Testis (tissue), 3 donors: Measurements from ENCODE around the gene SAP25. TPM values are rescaled to one million over a fixed set of nuclear protein-coding genes. Genes with fewer than 3 reads are reported as not detected.
"Not testable (repeated sequence)": the region's sequence is repeated elsewhere in the genome, so short reads cannot be mapped to it uniquely, and the experiment has no call there.

Experiments
- DNase-seq: peaks from one replicate; pipeline ENCODE4 v3.0.0-alpha.2; 2019
- H3K27ac ChIP-seq, 2 donors: fragments of 200-600 bp; sonication (generic); one replicate each; pipeline ENCODE4 v1.5.1; 2019
- H3K27me3 ChIP-seq: fragments of 200-600 bp; sonication (generic); one replicate; pipeline ENCODE4 v1.5.1; 2019
- H3K36me3 ChIP-seq: fragments of 200-600 bp; sonication (generic); one replicate; pipeline ENCODE4 v1.5.1; 2017; ENCODE audit warnings: low read depth; ENCODE audit errors: missing control alignments
- H3K4me1 ChIP-seq: fragments of 200-600 bp; sonication (generic); one replicate; pipeline ENCODE4 v1.5.1; 2019
- H3K4me3 ChIP-seq, 2 donors: fragments of 200-600 bp; sonication (generic); one replicate each; pipeline ENCODE4 v1.5.1; 2017 to 2019
- H3K9me3 ChIP-seq: fragments of 200-600 bp; sonication (generic); one replicate; pipeline ENCODE4 v1.5.1; 2017
- POLR2A ChIP-seq: fragments of 450-650 bp; IDR thresholded peaks from one replicate; pipeline ENCODE4 v1.6.1; 2017; ENCODE audit warnings: antibody characterized with exemption, mild to moderate bottlenecking, moderate library complexity
- WGBS, 2 donors: methylation state at CpG; one replicate each; pipeline ENCODE4 v1.1.5; 2018; 5-methylcytosine and 5-hydroxymethylcytosine counted together
- intact Hi-C: fragments of 100-400 bp; cut with DNase I; formaldehyde crosslinking; loops from one replicate; pipeline ENCODE4 v1.15.1; 2023; ENCODE audit warnings: low total_unique reads
- polyA plus RNA-seq: library from polyadenylated mRNA; stranded (reverse); fragments of 350-450 nt; fragmentation: Illumina TruSeq; extraction: RNeasy Lipid Tissue Mini Kit (QIAGEN cat#74804); gene quantifications from one replicate; pipeline ENCODE4 v1.2.3, GENCODE V29; 2014; ENCODE audit warnings: low read depth, low replicate concordance; ENCODE audit not compliant: insufficient read depth
- small RNA-seq, 2 donors: library from RNA; depleted of rRNA; stranded (forward); fragments of <200 nt; gene quantifications; one replicate each; pipeline ENCODE3, GENCODE V24; 2016
- total RNA-seq, 2 donors: library from RNA; depleted of rRNA; stranded (reverse); fragments of >200 nt; gene quantifications; one replicate each; pipeline ENCODE4 v1.2.3, GENCODE V29; 2016
- TF ChIP-seq, protein P1 (sequence below), 3 experiments: fragments of 450-650 bp in 2 of 3; fragments of 200-600 bp in 1 of 3; sonication (generic) in 1 of 3; IDR thresholded peaks; one replicate each; pipeline ENCODE4 v1.5.1; 2016 to 2019; ENCODE audit warnings: antibody characterized with exemption in 3 of 3, mild to moderate bottlenecking in 2 of 3, moderate library complexity in 1 of 3

The SAP25 gene
- total and polyA plus RNA-seq, 3 donors from 2014 or later: 28.4 to 30.3 (median 29.9) TPM

DNA sequence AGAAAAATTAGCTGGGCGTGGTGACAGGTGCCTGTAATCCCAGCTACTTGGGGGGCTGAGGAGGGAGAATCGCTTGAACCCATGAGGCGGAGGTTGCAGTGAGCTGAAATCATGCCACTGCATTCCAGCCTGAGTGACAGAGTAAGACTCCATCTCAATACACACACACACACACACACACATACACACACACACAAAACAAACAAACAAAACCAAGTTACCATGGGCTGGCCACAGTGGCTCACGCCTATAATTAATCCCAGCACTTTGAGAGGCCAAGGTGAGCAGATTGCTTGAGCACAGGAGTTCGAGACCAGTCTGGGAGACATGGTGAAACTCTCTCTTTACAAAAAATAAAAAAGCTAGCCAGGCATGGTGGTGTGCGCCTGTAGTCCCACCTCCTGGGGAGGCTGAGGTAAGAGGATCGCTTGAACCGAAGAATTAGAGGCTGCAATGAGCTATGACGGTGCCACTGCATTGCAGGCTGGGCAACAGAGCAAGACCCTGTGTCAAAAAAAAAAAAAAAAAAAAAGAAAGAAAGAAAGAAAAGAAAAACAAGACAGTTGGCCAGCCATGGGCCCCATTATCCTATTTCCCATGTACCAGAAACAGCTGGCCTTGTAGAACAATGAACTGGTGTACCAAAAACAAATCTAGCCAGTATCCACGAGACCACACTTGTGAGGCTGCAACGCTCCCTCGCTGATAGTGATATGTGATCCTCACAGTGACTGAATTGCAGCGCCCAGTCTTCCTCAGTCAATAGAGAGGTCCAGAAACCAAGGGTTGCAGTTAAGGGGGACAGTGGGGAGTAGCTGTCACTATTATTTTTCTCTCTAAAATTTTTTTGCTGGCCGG, 41.3 kb downstream of the SAP25 start:
- TF ChIP-seq, protein P1, sequence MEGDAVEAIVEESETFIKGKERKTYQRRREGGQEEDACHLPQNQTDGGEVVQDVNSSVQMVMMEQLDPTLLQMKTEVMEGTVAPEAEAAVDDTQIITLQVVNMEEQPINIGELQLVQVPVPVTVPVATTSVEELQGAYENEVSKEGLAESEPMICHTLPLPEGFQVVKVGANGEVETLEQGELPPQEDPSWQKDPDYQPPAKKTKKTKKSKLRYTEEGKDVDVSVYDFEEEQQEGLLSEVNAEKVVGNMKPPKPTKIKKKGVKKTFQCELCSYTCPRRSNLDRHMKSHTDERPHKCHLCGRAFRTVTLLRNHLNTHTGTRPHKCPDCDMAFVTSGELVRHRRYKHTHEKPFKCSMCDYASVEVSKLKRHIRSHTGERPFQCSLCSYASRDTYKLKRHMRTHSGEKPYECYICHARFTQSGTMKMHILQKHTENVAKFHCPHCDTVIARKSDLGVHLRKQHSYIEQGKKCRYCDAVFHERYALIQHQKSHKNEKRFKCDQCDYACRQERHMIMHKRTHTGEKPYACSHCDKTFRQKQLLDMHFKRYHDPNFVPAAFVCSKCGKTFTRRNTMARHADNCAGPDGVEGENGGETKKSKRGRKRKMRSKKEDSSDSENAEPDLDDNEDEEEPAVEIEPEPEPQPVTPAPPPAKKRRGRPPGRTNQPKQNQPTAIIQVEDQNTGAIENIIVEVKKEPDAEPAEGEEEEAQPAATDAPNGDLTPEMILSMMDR (IDR thresholded peaks at IDR 0.05): no peak
- TF ChIP-seq POLR2A: no peak
- WGBS, 2 donors: 91 to 93% methylated on average over 14 of the region's 14 CpGs
- Histone ChIP-seq H3K9me3 (no peaks in the 10 kb centered on the region), H3K4me1 (no peaks in the 10 kb centered on the region), H3K4me3 (no peak overlapping the region), H3K27ac (no peak overlapping the region), H3K27me3 (no peaks in the 10 kb centered on the region), H3K36me3 (no peaks in the 10 kb centered on the region)
- DNase-seq: no peak
- intact Hi-C loops: no loop called here

DNA sequence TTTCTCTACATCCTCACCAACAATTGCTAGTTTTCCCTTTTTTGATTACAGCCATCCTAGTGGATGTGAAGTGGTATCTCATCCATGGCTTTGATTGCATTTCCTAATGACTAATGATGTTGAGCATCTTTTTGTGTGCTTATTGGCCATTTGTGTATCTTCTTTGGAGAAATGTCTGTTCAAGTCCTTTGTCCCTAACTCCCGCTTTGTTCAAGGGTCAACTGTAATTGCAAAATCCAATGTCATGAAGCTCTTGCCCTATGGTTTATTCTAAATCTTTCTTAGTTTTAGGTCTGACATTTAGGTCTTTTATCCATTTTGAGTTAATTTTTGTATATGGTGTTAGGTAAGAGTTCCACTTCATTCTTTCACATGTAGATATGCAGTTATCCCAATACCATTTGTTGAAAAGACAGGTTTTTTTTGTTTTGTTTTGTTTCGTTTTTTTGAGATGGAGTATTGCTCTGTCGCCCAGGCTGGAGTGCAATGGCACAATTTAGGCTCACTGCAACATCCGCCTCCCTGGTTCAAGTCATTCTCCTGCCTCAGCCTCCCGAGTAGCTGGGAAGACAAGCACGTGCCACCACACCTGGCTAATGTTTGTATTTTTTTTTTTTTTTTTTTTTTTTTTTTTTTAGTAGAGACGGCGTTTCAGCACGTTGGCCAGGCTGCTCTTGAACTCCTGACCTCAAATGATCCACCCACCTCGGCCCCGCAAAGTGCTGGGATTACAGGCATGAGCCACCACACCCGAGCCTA, 45.4 kb downstream of the SAP25 start:
- DNase-seq, H3K27me3 ChIP-seq, H3K4me3 ChIP-seq, H3K27ac ChIP-seq, H3K36me3 ChIP-seq, intact Hi-C loops, H3K4me1 ChIP-seq, H3K9me3 ChIP-seq: not testable (repeated sequence)
- 85% methylated on average over 12 of the region's 12 CpGs for WGBS, 2 donors

DNA sequence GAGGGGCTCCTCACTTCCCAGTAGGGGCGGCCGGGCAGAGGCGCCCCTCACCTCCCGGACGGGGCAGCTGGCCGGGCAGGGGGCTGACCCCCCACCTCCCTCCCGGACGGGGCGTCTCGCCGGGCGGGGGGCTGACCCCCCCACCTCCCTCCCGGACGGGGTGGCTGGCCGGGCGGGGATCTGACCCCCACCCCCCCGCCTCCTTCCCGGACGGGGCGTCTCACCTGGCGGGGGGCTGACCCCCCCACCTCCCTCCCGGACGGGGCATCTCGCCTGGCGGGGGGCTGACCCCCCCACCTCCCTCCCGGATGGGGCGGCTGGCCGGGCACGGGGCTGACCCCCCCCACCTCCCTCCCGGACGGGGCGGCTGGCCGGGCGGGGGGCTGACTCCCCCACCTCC, 50.5 kb downstream of the SAP25 start:
- H3K27me3 ChIP-seq, DNase-seq, H3K27ac ChIP-seq, intact Hi-C loops, H3K36me3 ChIP-seq, H3K9me3 ChIP-seq, H3K4me1 ChIP-seq: not testable (repeated sequence)
- no CpG with 5 or more reads among the region's 34 CpGs for WGBS, 2 donors
- peak overlapping the region in 1 of 2 donors; percentile 34 for H3K4me3 ChIP-seq

Small RNAs within 50 kb of the gene (small RNA-seq; reads per million reads assigned to genes)
- gene RN7SL416P (0 reads per million in 2 donors), gene SAP25 (0 reads per million in 2 donors)

Other genes starting within 250 kb of the SAP25 start
- 100 to 1,000 TPM; 155 to 258 TPM for gene PILRB, start 215.8 kb downstream of the SAP25 start, total RNA-seq
- 126 TPM for gene PILRB, start 215.8 kb downstream of the SAP25 start, polyA plus RNA-seq
- 10 to 100 TPM; 12.0 to 18.0 TPM for gene PILRA, start 200.4 kb downstream of the SAP25 start, total RNA-seq
- 16.3 TPM for gene PILRA, start 200.4 kb downstream of the SAP25 start, polyA plus RNA-seq
- gene ZCWPW1, start 145.2 kb downstream of the SAP25 start, total RNA-seq: 100 to 1,000 TPM in 1 of 2 donors, 10 to 100 TPM in 1; 83.5 to 145 TPM
- 96.5 TPM for gene ZCWPW1, start 145.2 kb downstream of the SAP25 start, polyA plus RNA-seq
- gene MEPCE, start 144.1 kb downstream of the SAP25 start, total RNA-seq: 10 to 100 TPM; 74.6 to 89.3 TPM
- gene MEPCE, start 144.1 kb downstream of the SAP25 start, polyA plus RNA-seq: 182 TPM
- 100 to 1,000 TPM in 1 of 2 donors, 10 to 100 TPM in 1; 97.6 to 128 TPM for gene PPP1R35, start 137.4 kb downstream of the SAP25 start, total RNA-seq
- gene PPP1R35, start 137.4 kb downstream of the SAP25 start, polyA plus RNA-seq: 76.4 TPM
- 10 to 100 TPM; 34.0 to 45.8 TPM for gene SPACDR, start 109.6 kb downstream of the SAP25 start, total RNA-seq
- gene SPACDR, start 109.6 kb downstream of the SAP25 start, polyA plus RNA-seq: 84.9 TPM
- gene TSC22D4, start 94.7 kb downstream of the SAP25 start, total RNA-seq: 100 to 1,000 TPM; 135 to 165 TPM
- gene TSC22D4, start 94.7 kb downstream of the SAP25 start, polyA plus RNA-seq: 57.4 TPM
- 10 to 100 TPM; 24.7 to 27.3 TPM for gene NYAP1, start 90.0 kb downstream of the SAP25 start, total RNA-seq
- gene NYAP1, start 90.0 kb downstream of the SAP25 start, polyA plus RNA-seq: 15.7 TPM
- 10 to 100 TPM; 62.0 to 67.2 TPM for gene AGFG2, start 34.7 kb downstream of the SAP25 start, total RNA-seq
- 51.4 TPM for gene AGFG2, start 34.7 kb downstream of the SAP25 start, polyA plus RNA-seq
- gene LRCH4, start 12.2 kb upstream of the SAP25 start, total RNA-seq: 100 to 1,000 TPM; 314 to 378 TPM
- 159 TPM for gene LRCH4, start 12.2 kb upstream of the SAP25 start, polyA plus RNA-seq
- 10 to 100 TPM; 37.5 to 74.5 TPM for gene FBXO24, start 12.4 kb upstream of the SAP25 start, total RNA-seq
- gene FBXO24, start 12.4 kb upstream of the SAP25 start, polyA plus RNA-seq: 112 TPM
- gene PCOLCE, start 28.5 kb upstream of the SAP25 start, total RNA-seq: 10 to 100 TPM; 26.0 to 30.2 TPM
- 104 TPM for gene PCOLCE, start 28.5 kb upstream of the SAP25 start, polyA plus RNA-seq
- gene MOSPD3, start 38.6 kb upstream of the SAP25 start, total RNA-seq: 10 to 100 TPM; 40.6 to 78.9 TPM
- gene MOSPD3, start 38.6 kb upstream of the SAP25 start, polyA plus RNA-seq: 62.8 TPM
- 1 to 10 TPM in 1 of 2 donors, under 1 TPM in 1; 0.87 to 1.5 TPM for gene TFR2, start 67.7 kb upstream of the SAP25 start, total RNA-seq
- 1.1 TPM for gene TFR2, start 67.7 kb upstream of the SAP25 start, polyA plus RNA-seq
- 1 to 10 TPM in 1 of 2 donors, under 1 TPM in 1; 0.79 to 1.2 TPM for gene ACTL6B, start 82.5 kb upstream of the SAP25 start, total RNA-seq
- gene ACTL6B, start 82.5 kb upstream of the SAP25 start, polyA plus RNA-seq: 2.1 TPM
- 100 to 1,000 TPM; 195 to 325 TPM for gene GNB2, start 99.8 kb upstream of the SAP25 start, total RNA-seq
- 200 TPM for gene GNB2, start 99.8 kb upstream of the SAP25 start, polyA plus RNA-seq
- 100 to 1,000 TPM; 105 to 106 TPM for gene GIGYF1, start 120.3 kb upstream of the SAP25 start, total RNA-seq
- gene GIGYF1, start 120.3 kb upstream of the SAP25 start, polyA plus RNA-seq: 40.5 TPM
- gene POP7, start 132.2 kb upstream of the SAP25 start, total RNA-seq: 10 to 100 TPM; 33.6 to 39.4 TPM
- 21.6 TPM for gene POP7, start 132.2 kb upstream of the SAP25 start, polyA plus RNA-seq
- under 1 TPM; 0.63 to 0.93 TPM for gene EPO, start 146.6 kb upstream of the SAP25 start, total RNA-seq
- gene EPO, start 146.6 kb upstream of the SAP25 start, polyA plus RNA-seq: 0.65 TPM
- 1 to 10 TPM; 1.6 to 1.7 TPM for gene ZAN, start 159.7 kb upstream of the SAP25 start, total RNA-seq
- gene ZAN, start 159.7 kb upstream of the SAP25 start, polyA plus RNA-seq: 3.0 TPM